Measurements from ENCODE around the gene AGBL4. TPM values are rescaled to one million over a fixed set of nuclear protein-coding genes. Genes with fewer than 3 reads are reported as not detected.

AGBL4 gene
- total and polyA plus RNA-seq, 8 donors, result 0.32 to 1.3 (median 0.87) TPM

DNA sequence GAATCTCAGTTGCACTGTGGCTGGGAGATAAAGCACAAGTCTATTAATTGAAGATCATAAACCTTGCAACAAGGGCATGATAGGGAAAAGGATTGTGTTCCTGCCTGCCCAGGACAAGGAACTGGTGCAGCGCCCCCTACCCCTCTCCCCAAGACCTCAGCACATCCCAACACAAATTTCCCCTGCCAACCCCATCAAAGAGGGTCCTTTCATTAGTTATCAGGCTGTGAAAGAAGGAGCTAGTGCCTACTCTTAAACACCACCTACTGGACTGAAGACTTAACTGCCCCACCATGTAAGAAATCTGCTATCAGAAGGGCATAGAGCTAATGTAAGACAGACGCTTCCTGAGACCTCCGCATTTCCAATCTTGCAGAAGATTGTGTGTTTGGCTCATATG is 372.6 kb downstream of the AGBL4 start:
- Histone ChIP-seq H3K4me1 (no peaks in the 10 kb centered on the region), H3K9me3 (peaks cover 0 to 16% of the 10 kb centered on the region in 2 donors), H3K4me3 (no peak overlapping the region), H3K27ac (no peak overlapping the region), H3K36me3 (no peaks in the 10 kb centered on the region), H3K27me3 (no peaks in the 10 kb centered on the region)
- intact Hi-C loops (cut with DNase I), result no loop called here
- no peak for TF ChIP-seq CTCF (IDR thresholded peaks at IDR 0.05)
- ATAC-seq (no peak), DNase-seq (no peak)

- DNase-seq (no peak), ATAC-seq (no peak)
- intact Hi-C loops (cut with DNase I), result no loop called here
- Histone ChIP-seq H3K4me1 (no peaks in the 10 kb centered on the region), H3K27ac (no peak overlapping the region), H3K9me3 (peaks cover 0 to 12% of the 10 kb centered on the region in 2 donors), H3K27me3 (no peaks in the 10 kb centered on the region), H3K36me3 (no peaks in the 10 kb centered on the region), H3K4me3 (no peak overlapping the region)
- no peak for TF ChIP-seq CTCF (IDR thresholded peaks at IDR 0.05)
These were observed 393.6 kb downstream of the AGBL4 start for GRCh38 chr1:49630156-49630555.

DNA sequence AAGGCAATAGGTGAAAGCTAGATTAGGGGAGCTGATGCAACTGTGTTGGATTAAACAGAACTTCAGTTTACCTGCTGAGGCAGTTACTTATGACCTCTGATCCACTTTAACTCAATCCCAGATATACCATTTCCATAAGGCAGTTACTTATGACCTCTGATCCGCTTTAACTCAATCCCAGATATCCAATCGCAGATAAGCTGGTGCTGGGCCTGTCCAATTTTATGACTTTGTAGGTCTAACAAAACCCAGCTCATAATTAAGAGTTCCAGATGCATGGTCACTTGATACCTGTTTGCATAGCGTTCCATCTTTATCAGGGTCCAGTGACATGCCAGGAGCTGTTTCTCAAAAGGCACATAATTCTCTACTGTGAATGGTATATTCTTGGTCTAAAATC is 396.0 kb downstream of the AGBL4 start:
- Histone ChIP-seq H3K36me3 (no peaks in the 10 kb centered on the region), H3K27me3 (no peaks in the 10 kb centered on the region), H3K4me1 (no peaks in the 10 kb centered on the region), H3K27ac (no peak overlapping the region), H3K9me3 (peaks cover 0 to 7% of the 10 kb centered on the region in 2 donors), H3K4me3 (no peak overlapping the region)
- DNase-seq, result no peak
- TF ChIP-seq CTCF (IDR thresholded peaks at IDR 0.05), result no peak
- intact Hi-C loops (cut with DNase I), result no loop called here
- no peak for ATAC-seq

DNA sequence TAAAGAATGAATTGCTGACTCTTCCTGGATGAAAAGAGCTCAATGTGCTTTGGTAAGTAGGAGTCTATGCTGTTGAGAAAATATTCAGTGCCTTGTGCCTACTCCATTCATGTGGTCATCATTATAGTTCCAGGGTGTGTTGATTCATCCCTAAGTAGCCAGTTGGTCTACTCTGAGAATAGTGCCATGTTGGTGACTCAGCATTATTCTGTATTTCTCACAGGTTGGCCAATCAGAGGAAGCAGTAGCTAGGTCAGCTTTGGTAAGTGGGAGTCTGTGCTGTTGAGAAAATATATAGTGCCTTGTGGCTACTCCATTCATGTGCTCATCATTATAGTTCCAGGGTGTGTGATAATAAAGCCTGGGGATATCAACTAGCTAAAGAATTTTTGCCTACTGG is 397.3 kb downstream of the AGBL4 start:
- Histone ChIP-seq H3K27me3 (no peaks in the 10 kb centered on the region), H3K4me3 (no peak overlapping the region), H3K36me3 (no peaks in the 10 kb centered on the region), H3K27ac (no peak overlapping the region), H3K4me1 (no peaks in the 10 kb centered on the region), H3K9me3 (peaks cover 0 to 4% of the 10 kb centered on the region in 2 donors)
- ATAC-seq, result no peak
- intact Hi-C loops (cut with DNase I), result no loop called here
- no peak for DNase-seq
- no peak for TF ChIP-seq CTCF (IDR thresholded peaks at IDR 0.05)

DNA sequence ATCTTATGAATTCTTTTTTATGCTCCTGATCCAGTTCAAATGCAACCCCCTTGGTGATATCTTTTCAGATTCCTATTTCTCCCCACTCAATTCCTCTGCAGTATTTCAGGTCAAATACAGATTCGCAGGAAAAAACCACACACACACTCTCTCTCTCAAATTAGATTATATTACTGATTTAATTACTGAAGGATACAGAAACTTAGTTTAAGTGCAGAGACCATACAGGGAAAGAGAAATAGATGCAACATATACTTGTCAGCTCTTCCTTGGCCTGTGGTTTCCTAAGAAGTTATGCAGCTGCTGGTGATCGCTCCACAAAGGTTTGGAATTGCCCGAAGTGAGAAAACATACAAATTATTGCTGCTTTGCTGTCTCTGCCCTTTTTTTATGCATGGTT is 400.9 kb downstream of the AGBL4 start:
- Histone ChIP-seq H3K4me1 (no peaks in the 10 kb centered on the region), H3K4me3 (no peak overlapping the region), H3K36me3 (no peaks in the 10 kb centered on the region), H3K9me3 (peaks cover 0 to 30% of the 10 kb centered on the region in 2 donors), H3K27me3 (no peaks in the 10 kb centered on the region), H3K27ac (no peak overlapping the region)
- DNase-seq (no peak), ATAC-seq (no peak)
- intact Hi-C loops (cut with DNase I), result no loop called here
- no peak for TF ChIP-seq CTCF (IDR thresholded peaks at IDR 0.05)
